DND-41 (cell line): Measurements from ENCODE around the gene ZNF581.

Source experiments
- ATAC-seq: fragments of 200-7000 bp; cut with Tn5 transposase; 3 replicates; pipeline ENCODE4 v1.9.1; 2021; ENCODE audit warnings: low read depth; ENCODE audit not compliant: insufficient read depth
- DNase-seq: peaks from one replicate; pipeline ENCODE4 v3.0.0-alpha.2; 2020
- H2AFZ ChIP-seq: 2 replicates; pipeline ENCODE4 v1.6.0; 2012; ENCODE audit warnings: low read depth, low read length
- H3K27ac ChIP-seq: 2 replicates; pipeline ENCODE4 v1.5.1; 2012; ENCODE audit warnings: low read length, inconsistent platforms
- H3K27me3 ChIP-seq: fragments of 200-600 bp; sonication (generic); 2 replicates; pipeline ENCODE4 v1.6.0; 2012; ENCODE audit warnings: low read length, mild to moderate bottlenecking, inconsistent platforms; ENCODE audit not compliant: insufficient read depth, poor library complexity
- H3K36me3 ChIP-seq: 2 replicates; pipeline ENCODE4 v1.5.1; 2012; ENCODE audit warnings: low read length, inconsistent platforms; ENCODE audit not compliant: insufficient read depth
- H3K4me1 ChIP-seq: 2 replicates; pipeline ENCODE4 v1.5.1; 2012; ENCODE audit warnings: mild to moderate bottlenecking, low read length; ENCODE audit not compliant: insufficient read depth
- H3K4me2 ChIP-seq: 2 replicates; pipeline ENCODE4 v1.6.0; 2012; ENCODE audit warnings: mild to moderate bottlenecking, moderate library complexity, low read length, inconsistent platforms; ENCODE audit not compliant: insufficient read depth
- H3K4me3 ChIP-seq, 2 experiments: fragments of 200-600 bp in 1 of 2; shearing (Covaris generic) in 1 of 2; 2 replicates each; pipeline ENCODE4 v1.5.1; 2012 to 2016; ENCODE audit warnings: inconsistent platforms in 2 of 2, low read length in 2 of 2, mild to moderate bottlenecking in 2 of 2, low read depth in 1 of 2, moderate library complexity in 1 of 2
- H3K79me2 ChIP-seq: 2 replicates; pipeline ENCODE4 v1.6.0; 2012; ENCODE audit warnings: low read length, inconsistent platforms; ENCODE audit not compliant: insufficient read depth
- H3K9ac ChIP-seq: 2 replicates; pipeline ENCODE4 v1.6.0; 2012; ENCODE audit warnings: low read depth, mild to moderate bottlenecking, inconsistent platforms, low read length, moderate library complexity
- H3K9me3 ChIP-seq: 2 replicates; pipeline ENCODE4 v1.5.1; 2012; ENCODE audit warnings: low read length, moderate library complexity, mild to moderate bottlenecking, inconsistent platforms; ENCODE audit not compliant: insufficient read depth, severe bottlenecking
- H4K20me1 ChIP-seq: 2 replicates; pipeline ENCODE4 v1.6.0; 2012; ENCODE audit warnings: low read length; ENCODE audit not compliant: insufficient read depth
- CTCF ChIP-seq: IDR thresholded peaks from 2 replicates; pipeline ENCODE4 v1.5.1; 2012; ENCODE audit warnings: borderline replicate concordance, low read length, moderate library complexity, mild to moderate bottlenecking; ENCODE audit not compliant: poor library complexity, severe bottlenecking; ENCODE audit errors: extremely low read depth
- EZH2 ChIP-seq: IDR thresholded peaks from 3 replicates; pipeline ENCODE4 v1.6.1; 2012; ENCODE audit warnings: borderline replicate concordance, low read depth, mild to moderate bottlenecking, moderate library complexity, low read length, inconsistent platforms; ENCODE audit not compliant: severe bottlenecking

ZNF581 gene

DNA sequence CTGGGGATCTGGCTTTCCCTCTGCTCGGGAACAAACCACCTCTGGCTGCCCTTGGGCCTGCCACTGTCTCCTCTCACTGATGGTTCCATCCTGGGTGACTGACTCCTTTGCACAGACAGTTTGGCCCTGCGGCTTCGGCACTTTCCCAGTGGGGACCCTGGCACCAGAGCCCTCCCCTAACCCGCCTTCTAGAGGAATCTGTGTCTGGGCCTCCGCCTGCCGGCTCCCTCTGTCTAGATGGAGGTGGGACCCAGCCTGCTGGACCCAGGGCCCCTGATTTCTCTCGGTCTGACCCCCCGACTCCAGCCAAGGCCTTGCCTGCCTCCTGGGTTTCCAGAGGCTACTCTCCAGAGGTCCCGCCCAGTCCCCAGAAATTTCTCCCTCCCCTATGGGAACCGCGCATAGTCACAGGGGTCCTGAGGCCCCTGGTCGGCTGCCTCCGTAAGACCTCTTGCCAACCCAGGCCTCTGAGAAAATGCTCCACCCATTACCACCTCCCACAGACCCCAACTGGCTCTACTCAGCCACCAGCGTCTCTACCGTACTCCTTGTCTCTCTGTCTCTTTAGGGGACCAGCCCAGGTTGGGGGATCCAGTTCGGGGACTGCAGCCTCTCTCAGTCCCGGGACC lies 7.3 kb downstream of the ZNF581 start:
- Histone ChIP-seq H3K27ac (no peak overlapping the region), H3K27me3 (no peaks in the 10 kb centered on the region), H2AFZ (no peak overlapping the region), H3K9me3 (no peaks in the 10 kb centered on the region), H3K79me2 (peaks cover 37% of the 10 kb centered on the region), H3K36me3 (peaks cover 12% of the 10 kb centered on the region), H3K4me1 (peaks cover 48% of the 10 kb centered on the region), H3K9ac (peak overlapping the region; percentile 8), H4K20me1 (peaks cover 3% of the 10 kb centered on the region), H3K4me3 (no peak overlapping the region), H3K4me2 (no peak overlapping the region)
- ATAC-seq: no peak
- no peak for DNase-seq
- no peak for TF ChIP-seq CTCF
- TF ChIP-seq EZH2: no peak

DNA sequence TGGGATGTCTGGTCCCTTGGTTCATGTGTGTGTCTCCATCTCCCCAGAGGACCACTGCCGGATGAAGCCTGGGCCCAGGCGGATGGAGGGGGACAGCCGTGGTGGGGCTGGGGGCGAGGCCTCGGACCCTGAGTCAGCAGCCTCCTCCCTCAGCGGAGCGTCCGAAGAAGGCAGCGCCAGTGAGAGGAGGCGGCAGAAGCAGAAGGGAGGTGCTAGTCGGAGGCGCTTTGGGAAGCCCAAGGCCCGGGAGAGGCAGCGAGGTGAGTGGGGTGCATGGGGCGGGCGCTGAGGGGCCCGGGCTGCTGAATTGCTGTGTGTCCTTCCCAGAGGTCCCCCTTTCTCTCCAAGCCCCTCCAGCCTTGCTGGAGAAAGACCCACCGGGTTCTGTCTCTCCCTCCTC lies 7.8 kb downstream of the ZNF581 start:
- no peak overlapping the region for H3K4me3 ChIP-seq
- TF ChIP-seq CTCF (no peak), EZH2 (no peak)
- H3K9ac ChIP-seq: 0 out of 2 replicates have a peak overlapping the region, but pooled peaks have one; percentile 8
- DNase-seq: no peak
- peaks cover 53% of the 10 kb centered on the region for H3K4me1 ChIP-seq
- H3K27me3 ChIP-seq: no peaks in the 10 kb centered on the region
- H3K27ac ChIP-seq: no peak overlapping the region
- no peak overlapping the region for H2AFZ ChIP-seq
- ATAC-seq: no peak
- H3K4me2 ChIP-seq: no peak overlapping the region
- peaks cover 41% of the 10 kb centered on the region for H3K79me2 ChIP-seq
- peaks cover 16% of the 10 kb centered on the region for H3K36me3 ChIP-seq
- peaks cover 8% of the 10 kb centered on the region for H4K20me1 ChIP-seq
- no peaks in the 10 kb centered on the region for H3K9me3 ChIP-seq

DNA sequence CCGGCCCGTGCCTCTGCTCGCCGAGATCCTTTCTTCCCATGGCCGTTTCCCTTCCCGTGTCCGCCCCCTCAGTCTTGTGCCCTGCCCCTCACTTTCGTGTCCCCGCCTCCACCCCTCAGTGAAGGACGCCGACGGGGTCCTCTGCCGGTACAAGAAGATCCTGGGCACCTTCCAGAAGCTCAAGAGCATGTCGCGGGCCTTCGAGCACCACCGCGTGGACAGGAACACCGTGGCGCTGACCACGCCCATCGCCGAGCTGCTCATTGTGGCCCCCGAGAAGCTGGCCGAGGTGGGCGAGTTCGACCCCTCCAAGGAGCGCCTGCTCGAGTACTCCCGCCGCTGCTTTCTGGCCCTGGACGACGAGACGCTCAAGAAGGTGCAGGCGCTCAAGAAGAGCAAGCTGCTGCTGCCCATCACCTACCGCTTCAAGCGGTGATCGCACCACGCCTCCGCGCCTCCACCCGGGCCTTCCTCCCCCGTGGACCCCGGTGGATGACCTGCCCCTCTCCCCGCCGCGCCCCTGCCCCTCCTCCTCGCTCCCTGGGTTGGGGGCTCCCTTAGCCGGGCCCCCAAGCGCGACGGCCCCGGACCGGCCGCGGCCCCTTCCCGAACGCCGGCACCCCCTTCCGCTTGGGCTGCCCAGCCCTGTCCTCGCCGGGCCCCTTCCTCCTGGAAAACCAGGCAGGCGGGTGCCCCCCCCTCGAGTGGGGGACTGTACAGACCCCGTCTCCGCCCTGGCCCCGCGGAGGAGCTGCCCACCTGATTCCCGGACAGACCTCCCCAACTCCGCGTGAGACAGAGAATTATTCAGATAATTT lies 9.1 kb downstream of the ZNF581 start:
- Histone ChIP-seq H3K9me3 (no peaks in the 10 kb centered on the region), H3K36me3 (peaks cover 28% of the 10 kb centered on the region), H3K27me3 (no peaks in the 10 kb centered on the region), H2AFZ (no peak overlapping the region), H4K20me1 (peaks cover 21% of the 10 kb centered on the region), H3K4me3 (no peak overlapping the region; a peak in 2 of 4 replicates), H3K27ac (no peak overlapping the region; the same call in 1 of the 2 replicates), H3K79me2 (peaks cover 52% of the 10 kb centered on the region), H3K9ac (peak overlapping the region; percentile 90), H3K4me1 (peaks cover 56% of the 10 kb centered on the region), H3K4me2 (peak overlapping the region; percentile 60)
- DNase-seq: no peak
- TF ChIP-seq EZH2: no peak
- TF ChIP-seq CTCF: no peak
- ATAC-seq: no peak
